TTC549 (cell line): Measurements from ENCODE around the gene FAM193B.

ENCODE experiments used
- FAIRE-seq: peaks from 2 replicates; lab custom pipeline; 2012; peaks lifted over from hg19 to GRCh38; lab: Jason Lieb, UNC

Gene FAM193B

DNA sequence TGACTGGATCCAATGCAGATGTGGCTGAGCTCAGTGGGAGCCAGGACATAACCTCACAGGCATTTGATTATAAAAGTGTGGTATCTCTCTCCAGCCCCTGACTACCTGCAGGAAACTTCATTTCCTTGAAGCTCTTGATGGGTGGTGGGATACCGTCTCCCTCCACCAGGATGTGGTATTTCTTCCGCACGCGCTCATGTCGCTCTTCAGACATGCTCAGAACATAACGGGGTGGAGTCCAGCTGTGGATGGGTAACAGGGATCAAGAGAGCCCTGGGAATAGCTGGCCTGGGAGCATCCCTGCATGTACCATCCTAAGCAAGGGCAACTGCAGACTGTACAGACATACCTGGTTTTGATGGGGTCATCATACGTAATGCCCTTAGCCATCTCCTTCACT is 38.8 kb downstream of the FAM193B start:
- FAIRE-seq: no peak

DNA sequence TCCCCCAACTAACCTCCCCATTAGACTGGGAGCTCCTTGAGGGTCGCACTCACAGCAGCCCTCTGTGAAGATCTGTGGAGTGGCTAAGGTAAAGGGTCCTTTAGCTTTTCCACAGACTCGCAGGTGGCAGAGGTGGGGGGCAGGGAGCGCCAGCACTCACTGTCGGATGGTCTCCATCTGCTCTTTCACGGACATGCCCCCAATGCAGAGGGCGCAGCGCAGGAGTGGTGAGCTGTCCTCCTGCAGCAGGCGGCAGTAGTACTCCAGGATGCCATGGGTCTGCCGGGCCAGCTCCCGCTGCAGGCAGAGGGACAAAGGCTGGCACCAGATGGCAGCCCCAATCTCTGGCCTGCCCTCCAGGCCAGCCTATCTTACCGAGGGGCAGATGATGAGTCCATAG is 39.8 kb downstream of the FAM193B start:
- no peak for FAIRE-seq

DNA sequence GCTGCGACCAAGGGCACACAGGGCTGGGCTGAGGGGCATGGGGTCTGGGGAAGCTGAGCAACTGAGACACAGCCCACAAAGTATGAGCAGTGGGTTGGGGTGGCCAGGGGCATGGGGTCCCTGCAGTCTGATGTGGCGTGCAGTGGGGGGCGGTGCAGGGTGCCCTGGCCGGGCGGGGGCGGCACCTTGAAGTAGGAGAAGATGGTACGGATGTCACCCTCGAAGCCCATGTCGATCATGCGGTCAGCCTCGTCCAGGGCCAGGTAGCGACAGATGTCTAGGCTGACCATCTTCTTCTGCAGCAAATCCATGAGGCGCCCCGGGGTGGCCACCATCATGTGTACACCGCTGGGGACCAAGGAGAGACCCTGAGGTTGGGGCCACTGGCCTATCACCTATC is 40.9 kb downstream of the FAM193B start:
- no peak for FAIRE-seq

DNA sequence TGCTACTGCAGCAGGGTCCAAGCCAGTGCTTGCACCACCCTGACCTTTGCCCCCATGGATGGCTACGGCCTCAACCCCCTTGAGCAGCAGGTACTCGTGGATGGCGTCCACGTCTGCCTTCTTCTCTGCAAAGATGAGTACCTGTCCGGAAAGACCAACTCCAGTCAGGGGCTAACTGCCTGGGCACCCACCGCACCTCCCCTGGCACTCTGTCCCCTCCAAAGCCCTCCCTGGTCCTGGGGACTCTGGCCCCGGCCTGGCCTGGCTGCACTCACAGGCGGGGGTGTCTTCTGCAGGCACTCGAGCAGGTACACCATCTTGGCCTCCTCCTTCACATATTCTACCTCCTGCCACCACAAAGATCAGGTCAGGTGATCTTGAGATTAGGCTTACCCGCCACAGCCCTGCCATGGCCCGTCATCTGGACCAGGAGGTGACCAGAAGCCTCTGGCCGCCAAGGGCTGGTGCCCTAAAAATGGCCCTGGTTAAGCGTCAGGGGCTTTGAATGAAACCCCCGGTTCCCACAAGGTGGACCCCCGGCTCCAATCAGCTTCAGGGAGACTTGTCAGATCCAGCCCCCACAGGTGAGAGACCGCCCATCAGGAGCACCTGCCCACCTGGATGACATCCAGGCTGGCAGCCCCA is 41.5 kb downstream of the FAM193B start:
- no peak for FAIRE-seq

DNA sequence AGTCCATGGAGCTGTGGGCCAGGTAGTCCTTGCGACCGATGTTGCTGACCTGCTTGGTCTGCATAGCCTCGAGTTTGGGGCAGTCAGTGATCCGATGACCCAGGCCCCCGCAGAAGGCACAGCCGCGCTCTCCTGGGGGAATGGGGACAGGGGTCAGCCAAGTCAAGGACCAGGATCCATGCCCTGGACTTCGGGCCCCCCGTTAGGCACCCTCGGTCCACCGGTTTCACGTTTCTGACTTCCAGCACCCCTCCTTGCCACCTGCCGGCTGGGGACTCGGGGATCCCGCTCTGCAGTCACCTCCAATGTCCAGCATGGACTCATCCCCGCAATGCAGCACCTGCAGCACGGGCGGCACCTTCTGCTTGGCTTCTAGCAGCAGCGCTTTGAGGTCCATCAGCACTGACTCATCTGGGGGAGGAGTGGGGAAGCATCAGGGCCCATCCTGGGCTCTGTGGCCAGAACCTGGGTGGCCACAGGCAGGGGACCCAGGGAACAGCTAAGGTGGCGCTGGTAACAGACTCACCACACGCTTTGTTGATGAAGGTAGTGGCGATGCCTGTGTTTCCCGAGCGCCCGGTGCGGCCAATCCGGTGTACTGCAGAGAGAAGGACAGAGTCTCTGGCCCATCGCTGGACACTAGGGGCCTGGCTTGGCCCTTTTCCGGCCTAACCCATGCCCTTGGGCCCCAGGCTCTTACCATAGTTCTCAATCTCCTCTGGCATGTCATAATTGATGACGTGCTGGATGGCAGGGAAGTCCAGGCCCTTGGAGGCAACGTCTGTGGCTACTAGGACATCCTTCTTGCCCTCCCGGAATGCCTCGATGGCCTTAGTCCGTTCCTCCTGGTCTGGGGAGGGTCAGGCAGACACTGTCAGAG is 42.3 kb downstream of the FAM193B start:
- no peak for FAIRE-seq

DNA sequence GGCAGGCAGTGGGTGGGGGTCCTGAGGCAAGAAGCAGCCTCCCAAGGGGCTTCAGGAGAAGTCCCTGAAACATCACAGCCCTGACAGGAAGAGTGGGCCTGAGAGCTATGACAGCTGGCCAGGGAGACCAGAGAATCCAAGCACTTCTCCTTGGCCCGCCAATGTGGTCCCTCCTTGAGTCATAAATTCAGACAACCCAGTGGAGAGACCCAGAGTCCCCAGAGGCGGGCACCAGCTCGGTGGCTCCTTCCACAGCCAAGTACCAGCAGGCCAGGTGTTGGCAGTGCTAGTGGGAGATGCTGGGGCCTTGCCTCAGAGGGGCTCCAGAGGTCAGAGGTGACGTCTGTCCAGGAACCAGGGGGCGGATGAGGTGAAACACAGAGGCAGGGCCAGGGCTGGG is 43.2 kb downstream of the FAM193B start:
- no peak for FAIRE-seq

DNA sequence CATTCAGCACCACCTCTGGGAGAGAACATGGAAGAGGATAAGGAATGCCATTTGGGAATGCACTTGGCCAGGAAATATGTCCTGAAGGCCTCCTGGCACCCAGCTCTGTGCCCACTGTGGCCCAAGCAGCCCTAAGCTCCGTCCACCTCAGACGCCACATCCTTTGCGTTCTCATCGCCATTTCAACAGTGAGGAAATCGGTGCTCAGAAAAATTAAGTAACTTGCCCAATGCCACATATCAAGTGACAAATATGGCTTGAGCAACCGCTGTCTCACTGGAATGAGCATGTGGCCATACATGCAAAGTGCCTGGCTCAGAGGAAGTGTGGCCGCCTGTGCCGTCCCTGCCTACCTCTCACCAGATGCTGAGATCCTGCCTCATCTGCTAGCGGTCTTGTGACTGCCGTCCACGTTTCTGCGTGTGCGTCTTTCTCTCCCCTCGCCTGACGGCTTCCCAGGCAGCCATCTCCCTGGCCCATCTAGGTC is 43.8 kb downstream of the FAM193B start:
- FAIRE-seq: no peak

DNA sequence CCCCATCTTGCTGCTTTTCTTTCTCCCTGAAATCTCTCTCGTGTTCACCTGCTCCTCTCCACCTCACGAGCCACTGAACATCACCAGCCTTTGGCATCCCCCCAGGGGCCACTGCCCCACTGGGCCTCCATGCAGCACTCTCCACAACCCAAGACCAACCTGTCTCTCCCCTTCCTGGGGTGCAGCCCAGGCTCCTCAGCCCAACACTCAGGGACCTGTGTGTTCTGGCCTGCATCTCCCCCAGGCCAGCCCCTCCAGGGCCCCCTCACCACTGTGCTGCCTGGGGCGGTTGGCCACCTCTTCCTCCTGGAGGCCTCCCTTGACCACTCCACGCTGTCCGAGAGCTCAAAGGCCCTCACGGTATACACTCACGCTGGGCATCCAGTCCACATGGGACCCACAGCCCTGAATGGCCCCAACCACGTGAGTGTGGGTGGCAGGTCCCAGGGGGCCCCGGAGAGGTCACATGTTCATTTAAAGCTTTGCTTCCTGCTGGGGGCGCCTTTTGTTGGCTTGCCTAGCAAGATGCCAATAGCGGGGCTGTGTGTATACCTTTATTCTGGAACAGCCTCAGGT is 44.3 kb downstream of the FAM193B start:
- FAIRE-seq: no peak

DNA sequence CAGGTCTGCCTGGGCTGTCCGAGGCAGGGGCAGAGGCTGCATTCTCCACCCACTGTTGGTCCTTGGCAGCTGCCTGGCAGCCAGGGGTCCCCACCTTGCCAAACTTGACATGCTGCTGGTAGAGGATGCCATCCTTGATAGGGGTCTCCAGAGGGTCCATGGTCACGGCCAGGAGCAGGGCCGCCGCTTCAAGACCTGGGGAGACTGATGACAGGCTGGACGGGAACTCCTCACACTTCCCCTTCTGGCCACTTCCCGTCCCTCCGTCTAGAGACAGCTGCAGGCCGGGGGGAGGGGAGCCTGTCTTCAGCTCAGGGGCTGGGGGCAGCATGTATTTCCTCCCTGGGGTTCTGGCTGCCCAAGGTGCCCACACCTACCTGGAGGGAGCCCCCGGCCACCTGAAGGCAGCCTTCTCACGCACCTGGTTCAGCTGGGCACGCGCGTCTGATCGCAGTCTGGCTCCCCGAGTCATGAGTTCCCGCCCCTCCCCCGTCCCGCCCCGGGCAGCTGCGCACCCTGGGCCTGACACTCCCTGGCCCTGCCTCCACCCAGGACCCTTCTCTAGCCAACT is 44.9 kb downstream of the FAM193B start, which contains the start of gene DOK3:
TSS of gene DOK3 (minus strand) at position 446 of the 571 bp plus-strand sequence. CDS start at position 160, 286 bp downstream.
- no peak for FAIRE-seq

DNA sequence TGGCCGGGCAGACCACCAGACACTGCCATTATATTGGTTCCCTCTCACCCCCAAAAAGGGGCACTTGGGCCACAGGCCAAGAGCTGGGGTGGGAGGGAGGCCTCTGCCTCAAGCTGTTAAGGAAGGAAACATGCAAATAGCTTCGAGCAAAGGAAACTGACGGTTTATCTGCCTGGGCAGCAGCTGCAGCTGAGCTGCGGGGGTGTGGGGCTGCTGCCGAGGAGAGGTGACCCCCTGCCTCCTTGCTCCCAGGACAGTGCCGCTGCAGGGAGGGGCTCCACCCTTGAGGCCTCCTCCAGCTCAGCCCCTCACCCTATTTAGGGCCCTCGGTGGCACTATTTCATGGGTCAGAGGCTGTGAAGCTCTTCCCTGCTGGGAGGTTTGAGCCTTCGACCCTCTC is 45.5 kb downstream of the FAM193B start:
- no peak for FAIRE-seq

DNA sequence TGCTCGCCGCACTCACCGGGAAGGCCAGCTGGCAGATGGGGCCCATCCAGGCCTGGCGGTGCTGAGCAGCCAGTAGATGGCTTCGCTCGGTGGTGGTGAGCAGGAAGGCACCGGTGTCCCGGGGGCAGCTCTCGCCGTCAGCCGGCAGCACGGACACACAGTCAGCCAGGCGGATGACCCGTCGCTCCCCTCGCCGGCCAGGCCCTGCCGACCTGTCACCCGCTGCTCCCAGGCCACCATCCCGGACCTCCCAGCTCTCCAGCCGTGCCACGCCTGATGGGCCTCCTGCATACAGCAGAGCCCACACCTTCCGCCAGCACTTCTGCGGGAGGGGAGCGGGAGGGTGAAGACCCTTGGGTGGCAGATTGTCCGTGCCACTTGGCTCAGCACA is 46.1 kb downstream of the FAM193B start:
- no peak for FAIRE-seq

DNA sequence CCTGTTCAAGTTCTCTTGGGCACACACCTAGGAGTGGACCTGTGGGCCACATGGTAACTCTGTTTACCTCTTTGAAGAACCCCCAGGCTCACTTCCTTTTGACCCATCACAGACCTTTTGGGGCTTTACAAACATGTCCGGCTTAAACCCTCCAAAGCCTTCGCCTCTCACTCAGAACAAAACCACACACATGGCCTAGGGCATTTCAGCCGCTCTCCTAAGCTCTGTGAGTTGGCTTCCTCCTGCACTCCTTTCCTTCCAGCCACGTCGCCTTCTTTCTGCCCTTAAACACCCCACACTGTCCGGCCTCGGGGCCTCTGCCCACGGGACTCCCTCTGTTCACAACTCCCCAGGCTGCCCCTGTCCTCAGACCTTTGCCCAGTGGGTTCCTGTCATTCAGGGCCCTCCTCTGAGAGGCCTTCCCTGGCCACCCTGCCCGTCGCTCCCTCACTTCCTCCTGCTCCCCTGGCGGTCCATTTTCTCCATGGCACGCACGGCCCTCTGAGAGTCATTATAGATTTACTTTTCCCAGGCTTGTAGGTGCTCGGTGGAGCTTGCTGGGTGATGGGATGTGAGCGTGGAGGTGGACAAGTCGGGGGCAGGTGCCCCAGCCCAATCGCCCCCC is 46.7 kb downstream of the FAM193B start:
- no peak for FAIRE-seq

DNA sequence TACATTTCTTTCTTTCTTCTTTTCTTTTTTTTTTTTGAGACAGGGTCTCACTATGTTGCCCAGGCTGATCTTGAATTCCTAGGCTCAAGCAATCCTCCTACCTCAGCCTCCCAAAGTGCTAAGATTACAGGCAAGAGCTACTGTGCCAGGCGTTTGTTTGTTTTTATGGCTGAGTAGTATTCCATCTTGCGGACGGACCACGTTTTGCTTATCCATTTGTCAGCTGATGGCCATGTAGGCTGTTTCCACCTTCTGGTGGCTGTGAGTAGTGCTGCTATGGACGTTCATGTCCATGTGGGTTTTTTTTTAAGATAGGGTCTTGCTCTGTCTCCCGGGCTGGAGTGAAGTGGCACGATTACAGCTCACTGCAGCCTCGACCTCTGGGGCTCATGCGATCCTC is 47.2 kb downstream of the FAM193B start:
- FAIRE-seq: no peak

DNA sequence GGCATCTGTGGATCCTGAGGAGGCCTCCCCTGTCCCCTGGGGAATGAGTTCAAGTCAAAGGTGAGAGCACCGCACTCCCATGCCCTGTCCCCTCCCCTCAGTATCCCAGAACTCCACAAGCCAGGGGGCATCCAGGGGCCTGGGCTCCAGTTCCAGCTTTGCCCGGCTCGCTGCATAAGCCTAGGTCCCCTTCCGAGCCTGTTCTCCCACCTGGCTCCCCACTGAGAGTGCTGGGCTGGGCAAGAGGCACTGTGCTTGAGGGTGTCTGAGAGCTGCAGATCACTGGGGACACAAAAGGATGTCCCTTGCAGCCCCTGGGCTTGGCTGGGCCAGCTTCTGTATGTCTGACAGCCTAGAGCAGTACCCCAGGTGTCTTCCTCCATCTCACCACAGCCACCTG is 49.3 kb downstream of the FAM193B start:
- no peak for FAIRE-seq

DNA sequence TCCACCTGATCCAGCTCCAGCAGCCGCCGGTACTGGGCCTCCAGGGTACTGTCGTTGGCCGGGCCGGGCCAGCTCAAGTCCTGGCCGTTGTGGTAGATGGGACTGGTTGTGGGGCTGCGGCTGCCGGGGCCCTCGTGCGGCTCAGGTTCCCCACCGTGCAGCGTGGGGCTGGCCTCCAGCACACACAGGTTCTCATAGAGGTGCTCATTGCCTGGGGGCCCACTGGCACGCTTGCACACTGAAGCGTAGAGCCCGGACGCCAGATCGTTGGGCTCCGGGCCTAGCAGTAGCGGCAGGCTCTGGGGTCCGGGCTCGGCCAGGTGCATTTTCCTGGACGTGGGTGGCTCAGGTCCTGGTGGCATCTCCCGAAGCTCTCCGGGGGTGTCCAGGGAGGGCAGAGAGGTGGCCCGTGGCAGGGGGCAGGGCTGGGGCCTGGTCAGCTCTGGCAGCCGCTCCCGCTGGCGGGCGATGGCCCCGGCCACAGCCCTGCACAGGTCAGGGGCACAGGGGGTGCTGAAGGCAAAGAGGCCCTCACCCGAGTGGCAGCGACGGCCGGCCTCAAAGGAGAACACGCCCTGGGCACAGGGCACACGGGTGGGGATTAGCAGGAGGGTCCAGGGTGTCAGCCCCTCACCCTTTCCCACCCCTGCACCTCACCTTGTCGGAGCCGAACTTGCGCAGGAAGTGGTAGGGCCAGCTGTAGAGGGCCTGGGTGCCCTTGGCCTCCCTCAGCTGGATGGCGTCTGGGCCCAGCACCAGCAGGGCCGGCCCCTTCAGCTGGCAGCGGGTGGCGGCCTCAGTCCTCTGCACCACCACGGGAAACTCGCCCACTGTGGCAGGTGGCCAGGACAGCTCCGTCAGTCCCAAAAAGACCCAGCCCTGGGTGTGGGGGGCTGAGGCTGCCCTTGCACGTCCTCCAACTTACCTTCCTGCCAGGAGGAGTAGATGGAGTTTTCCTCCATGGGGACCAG is 50.0 kb downstream of the FAM193B start:
- FAIRE-seq: no peak

DNA sequence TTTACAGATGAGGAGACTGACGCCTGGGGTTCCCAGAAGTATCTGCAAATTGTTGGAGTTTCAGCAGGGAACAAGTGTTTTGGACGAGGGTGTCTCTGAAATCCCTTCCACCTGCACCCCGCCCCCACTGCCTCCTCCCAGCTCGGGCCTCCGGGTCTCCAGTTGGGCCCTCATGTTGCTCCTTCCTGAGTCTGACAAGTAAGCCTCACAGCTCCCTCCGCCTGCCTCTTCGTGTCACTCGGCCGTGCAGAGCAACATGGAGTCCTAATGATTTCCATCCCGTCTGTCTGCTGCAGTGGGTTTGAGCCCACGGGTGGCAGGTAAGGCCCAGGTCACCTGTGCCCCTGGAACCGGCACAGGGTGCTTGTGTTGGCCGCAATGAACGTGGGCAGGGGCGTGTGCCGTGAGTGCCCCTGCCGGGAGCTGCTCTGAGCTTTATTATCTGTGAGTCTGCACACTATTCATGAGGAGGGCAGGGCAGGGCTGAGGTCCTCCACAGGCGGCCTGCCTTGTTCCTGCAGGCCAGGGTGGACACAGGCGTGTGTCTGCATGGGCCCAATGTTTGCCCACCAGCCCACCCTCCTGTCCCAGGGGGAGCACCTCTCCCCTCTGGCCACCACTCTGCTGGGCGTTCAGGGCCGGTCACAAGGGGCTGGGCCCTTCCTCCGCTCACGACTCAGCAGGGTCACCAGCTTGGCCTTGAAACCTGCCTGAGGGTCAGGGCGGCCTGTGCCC is 50.8 kb downstream of the FAM193B start:
- FAIRE-seq: no peak

DNA sequence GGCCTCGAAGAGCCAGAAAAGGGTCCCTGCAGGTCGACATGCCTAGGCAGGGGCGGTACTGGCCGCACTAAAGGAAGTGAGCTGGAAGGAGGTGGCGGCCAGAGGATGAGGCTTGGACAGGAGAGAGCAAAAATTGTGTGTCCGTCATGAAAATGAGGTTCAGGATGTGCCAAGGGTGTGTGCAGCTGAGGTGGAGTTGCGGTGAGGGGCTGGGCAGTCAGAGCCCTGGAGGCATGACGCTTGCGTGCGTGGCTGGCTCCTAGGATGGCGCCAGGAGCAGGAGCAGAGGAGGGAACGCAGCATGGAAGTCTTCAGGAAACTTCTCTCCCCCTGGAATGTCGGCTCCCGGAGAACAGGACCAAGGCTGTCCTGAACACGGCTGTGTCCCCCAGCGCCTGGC is 51.5 kb downstream of the FAM193B start:
- FAIRE-seq: no peak

DNA sequence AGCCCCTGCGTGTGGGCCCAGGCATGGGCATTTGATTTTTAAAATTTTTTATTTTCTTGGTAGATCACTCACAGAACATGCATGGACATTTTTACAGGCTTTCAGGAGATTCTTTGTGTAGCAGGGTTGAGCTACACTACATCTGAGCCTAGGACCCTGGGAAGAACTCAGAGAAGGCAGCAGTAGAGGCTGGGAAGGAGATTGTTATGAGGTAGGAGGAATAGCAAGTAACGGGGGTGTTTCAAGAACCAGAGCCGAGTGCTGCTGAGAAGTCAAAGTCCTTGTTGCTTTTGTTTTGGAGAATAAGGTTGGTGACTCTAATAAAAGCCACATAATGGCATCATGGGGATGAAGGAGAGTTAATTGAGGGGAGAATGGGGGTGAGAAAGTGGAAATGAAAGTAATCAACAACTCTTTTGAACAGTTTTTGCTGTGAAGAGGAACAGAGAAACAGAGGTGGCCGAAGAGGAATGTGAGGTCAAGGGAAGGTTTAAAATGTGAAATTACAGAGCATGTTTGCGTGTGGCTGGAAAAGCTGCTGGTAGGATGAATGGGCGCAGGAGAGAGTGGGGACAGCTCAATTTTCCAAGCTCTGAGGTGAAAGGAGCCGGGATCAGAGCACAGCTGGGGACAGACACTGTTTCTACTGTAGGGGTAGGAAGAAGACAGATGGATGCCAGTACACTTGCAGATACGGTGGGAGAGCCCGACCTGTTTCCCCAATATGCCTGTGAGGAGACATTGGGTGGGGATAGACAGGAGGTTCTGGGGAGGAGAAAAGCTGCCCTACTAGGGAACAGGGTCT is 52.3 kb downstream of the FAM193B start:
- FAIRE-seq: no peak

DNA sequence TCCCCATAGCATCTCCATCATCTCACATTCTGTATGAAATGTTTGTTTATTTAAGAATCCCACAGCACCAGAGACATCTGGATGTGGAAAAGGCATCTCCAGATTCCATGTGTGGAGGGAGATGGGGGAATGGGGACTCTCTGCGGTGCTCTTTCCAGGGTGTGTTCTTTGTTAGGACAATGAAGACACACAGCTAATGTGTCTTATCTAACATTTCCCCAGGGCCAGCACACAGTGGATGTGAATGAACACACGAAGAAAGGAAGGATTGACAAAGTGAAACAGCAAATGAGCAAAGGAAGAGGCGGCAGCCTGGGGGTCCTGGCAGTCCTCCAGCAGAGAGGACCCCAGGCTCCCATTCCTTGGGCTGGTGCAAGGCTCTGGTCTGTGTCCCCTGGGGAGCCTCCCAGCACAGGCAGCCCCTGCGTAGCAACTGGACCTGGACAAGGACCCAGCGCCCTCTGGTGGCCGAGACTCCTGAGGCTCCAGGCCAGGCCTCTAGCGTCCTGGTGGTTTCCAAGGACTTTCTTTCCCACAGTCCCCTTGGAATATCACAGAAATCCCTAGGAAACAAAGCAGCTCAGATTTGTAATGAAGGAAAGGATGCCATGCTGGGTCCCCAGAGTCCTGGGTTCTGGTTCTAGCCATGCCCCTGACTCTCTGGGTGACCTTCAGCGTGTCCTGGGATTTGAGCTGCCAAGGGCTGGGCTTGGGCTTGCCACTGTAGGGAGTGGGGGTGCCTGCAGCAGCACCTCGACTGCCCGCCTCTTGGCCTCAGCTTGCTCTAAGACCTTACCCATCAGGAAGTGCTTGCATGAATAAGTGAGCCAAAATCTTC is 53.5 kb downstream of the FAM193B start:
- no peak for FAIRE-seq
